Stimulated activated memory B cell treated with anti-CD40 and anti-IgM and Interleukin-4, amounts not matched to agents 10 μg/mL and 1 μg/mL and 100 μg/mL, for 72 hours (primary cell): ENCODE measurements around the gene H2BW2.

Source experiments
- ATAC-seq: fragments of 150-1000 bp; cut with Tn5 transposase; 2 replicates; pipeline ENCODE4 v1.10.0; 2021
- H3K27ac Mint-ChIP-seq: one replicate; pipeline ENCODE4 v1.8.0; 2022; ENCODE audit warnings: mild to moderate bottlenecking, mixed read lengths
- H3K27me3 Mint-ChIP-seq: one replicate; pipeline ENCODE4 v1.8.0; 2022; ENCODE audit warnings: mixed read lengths
- H3K36me3 Mint-ChIP-seq: one replicate; pipeline ENCODE4 v1.8.0; 2022; ENCODE audit warnings: mixed read lengths
- H3K4me1 Mint-ChIP-seq: one replicate; pipeline ENCODE4 v1.8.0; 2022; ENCODE audit warnings: mixed read lengths
- H3K4me3 Mint-ChIP-seq: one replicate; pipeline ENCODE4 v1.8.0; 2022; ENCODE audit warnings: mild to moderate bottlenecking, moderate library complexity, mixed read lengths
- H3K9me3 Mint-ChIP-seq: one replicate; pipeline ENCODE4 v1.8.0; 2022; ENCODE audit warnings: mixed read lengths

The H2BW2 gene

GRCh38 chrX:104084534-104085277 is 45.0 kb downstream of the H2BW2 start:
- no peaks in the 10 kb centered on the region for H3K9me3 Mint-ChIP-seq
- no peak for ATAC-seq
- H3K27me3 Mint-ChIP-seq = peaks cover 13% of the 10 kb centered on the region
- no peak overlapping the region for H3K27ac Mint-ChIP-seq
- H3K4me1 Mint-ChIP-seq = no peaks in the 10 kb centered on the region
- H3K4me3 Mint-ChIP-seq = no peak overlapping the region
- no peaks in the 10 kb centered on the region for H3K36me3 Mint-ChIP-seq

- Mint-ChIP-seq H3K27ac (no peak overlapping the region), H3K4me1 (no peaks in the 10 kb centered on the region), H3K36me3 (no peaks in the 10 kb centered on the region), H3K9me3 (no peaks in the 10 kb centered on the region), H3K4me3 (no peak overlapping the region), H3K27me3 (peaks cover 13% of the 10 kb centered on the region)
- no peak for ATAC-seq
These were observed 45.7 kb downstream of the H2BW2 start for GRCh38 chrX:104085477-104085876.

GRCh38 chrX:104085919-104086318 is 46.2 kb downstream of the H2BW2 start:
- H3K36me3 Mint-ChIP-seq = no peaks in the 10 kb centered on the region
- no peak overlapping the region for H3K27ac Mint-ChIP-seq
- H3K27me3 Mint-ChIP-seq = peaks cover 13% of the 10 kb centered on the region
- H3K4me1 Mint-ChIP-seq = no peaks in the 10 kb centered on the region
- H3K9me3 Mint-ChIP-seq = no peaks in the 10 kb centered on the region
- ATAC-seq = no peak
- H3K4me3 Mint-ChIP-seq = no peak overlapping the region
